Endothelial cell of umbilical vein (primary cell): Measurements from ENCODE around the gene CDKL5. TPM values are rescaled to one million over a fixed set of nuclear protein-coding genes. Genes with fewer than 3 reads are reported as not detected.

ENCODE experiments used
- BruUV-seq: library from RNA; stranded (reverse); fragments of 400-500 nt; replicated peaks from 2 replicates; lab custom pipeline; 2021; lab: Mats Ljungman, UMichigan
- CTCF ChIA-PET: fragments of 300-600, 350-600 bp; sonication (Branson Sonifier 250); formaldehyde crosslinking; loops from one replicate; lab custom pipeline; 2021; ENCODE audit warnings: antibody characterized with exemption, inconsistent platforms; lab: Charles Lee
- POLR2A ChIA-PET: fragments of 300-600, 350-600 bp; sonication (Branson Sonifier 250); formaldehyde crosslinking; loops from one replicate; lab custom pipeline; 2021; ENCODE audit warnings: antibody characterized with exemption, inconsistent platforms; lab: Charles Lee
- DNase-seq: peaks from one replicate; pipeline ENCODE4 v3.0.0-alpha.2; 2011; ENCODE audit warnings: low read depth, low spot score
- FAIRE-seq: peaks from 2 replicates; lab custom pipeline; 2011; peaks lifted over from hg19 to GRCh38; lab: Jason Lieb, UNC
- H2AFZ ChIP-seq: 2 replicates; pipeline ENCODE4 v1.6.0; 2012; ENCODE audit warnings: low read depth, low read length, control low read depth, inconsistent platforms
- H3K27ac ChIP-seq: 2 replicates; pipeline ENCODE4 v1.5.1; 2011; ENCODE audit warnings: low read depth, mild to moderate bottlenecking, control low read depth, low read length, moderate library complexity; ENCODE audit not compliant: insufficient read depth
- H3K27me3 ChIP-seq, 2 experiments: 2 replicates each; pipeline versions ENCODE4 v1.6.0 to v1.6.1; 2011; ENCODE audit warnings: low read length in 2 of 2, mixed read lengths in 1 of 2; ENCODE audit not compliant: control insufficient read depth in 2 of 2, insufficient read depth in 2 of 2
- H3K36me3 ChIP-seq, 2 experiments: 2 replicates in 1 of 2; 3 replicates in 1 of 2; pipeline ENCODE4 v1.5.1; 2011; ENCODE audit warnings: low read length in 2 of 2, mild to moderate bottlenecking in 1 of 2, moderate library complexity in 1 of 2; ENCODE audit not compliant: control insufficient read depth in 2 of 2, insufficient read depth in 2 of 2; ENCODE audit errors: extremely low read depth in 1 of 2
- H3K4me1 ChIP-seq: 3 replicates; pipeline ENCODE4 v1.5.1; 2011; ENCODE audit warnings: mild to moderate bottlenecking, low read length; ENCODE audit not compliant: control insufficient read depth, insufficient read depth; ENCODE audit errors: extremely low read depth
- H3K4me2 ChIP-seq: 2 replicates; pipeline ENCODE4 v1.6.1; 2011; ENCODE audit warnings: low read length, control low read depth, mixed read lengths; ENCODE audit not compliant: insufficient read depth
- H3K4me3 ChIP-seq, 3 experiments: fragments of 200-600 bp in 1 of 3; sonication (generic), shearing (Covaris generic) in 1 of 3; replicated peaks in 1 of 3; 2 replicates each; pipeline ENCODE4 v1.5.1; 2011 to 2016; ENCODE audit warnings: control low read depth in 3 of 3, low read length in 3 of 3, mild to moderate bottlenecking in 2 of 3, inconsistent platforms in 1 of 3, low read depth in 1 of 3, moderate library complexity in 1 of 3; ENCODE audit not compliant: insufficient read depth in 1 of 3
- H3K79me2 ChIP-seq: 2 replicates; pipeline ENCODE4 v1.6.0; 2012; ENCODE audit warnings: low read length, inconsistent platforms; ENCODE audit not compliant: control insufficient read depth, insufficient read depth
- H3K9ac ChIP-seq: replicated peaks from 2 replicates; pipeline ENCODE3; 2011; ENCODE audit warnings: low read length, control low read depth; ENCODE audit not compliant: insufficient read depth; ENCODE audit errors: extremely low read depth
- H3K9me1 ChIP-seq: replicated peaks from 3 replicates; pipeline ENCODE4 v1.6.0; 2011; ENCODE audit warnings: mild to moderate bottlenecking, low read length; ENCODE audit not compliant: control insufficient read depth, insufficient read depth; ENCODE audit errors: extremely low read depth
- H3K9me3 ChIP-seq: replicated peaks from 2 replicates; pipeline ENCODE4 v1.5.1; 2012; ENCODE audit warnings: low read length, inconsistent platforms; ENCODE audit not compliant: control insufficient read depth, insufficient read depth
- H4K20me1 ChIP-seq: replicated peaks from 2 replicates; pipeline ENCODE3; 2011; ENCODE audit warnings: mild to moderate bottlenecking, low read length; ENCODE audit not compliant: control insufficient read depth, insufficient read depth; ENCODE audit errors: extremely low read depth
- CTCF ChIP-seq, 2 donors: IDR thresholded peaks; 1 replicate in 1 of 2; 2 replicates in 1 of 2; pipeline ENCODE4 v1.5.1; 2011; ENCODE audit warnings: low read length in 2 of 2, mild to moderate bottlenecking in 2 of 2, moderate library complexity in 2 of 2, control low read depth in 1 of 2, inconsistent platforms in 1 of 2, low read depth in 1 of 2; ENCODE audit not compliant: insufficient read depth in 1 of 2; ENCODE audit errors: extremely low read depth in 1 of 2
- EZH2 ChIP-seq: IDR thresholded peaks from 2 replicates; pipeline ENCODE4 v1.6.1; 2012; ENCODE audit warnings: borderline replicate concordance, low read depth, mild to moderate bottlenecking, moderate library complexity, low read length, inconsistent platforms; ENCODE audit not compliant: severe bottlenecking
- FOS ChIP-seq: IDR thresholded peaks from 2 replicates; pipeline ENCODE4 v1.6.1; 2011; ENCODE audit warnings: mild to moderate bottlenecking, low read length, moderate library complexity, borderline replicate concordance; ENCODE audit not compliant: insufficient read depth
- GATA2 ChIP-seq: IDR thresholded peaks from 2 replicates; pipeline ENCODE4 v1.7.0; 2011; ENCODE audit warnings: low read depth, mild to moderate bottlenecking, moderate library complexity, mixed read lengths, low read length; ENCODE audit not compliant: insufficient read length, insufficient read depth
- JUN ChIP-seq: IDR thresholded peaks from 2 replicates; pipeline ENCODE4 v1.6.1; 2011; ENCODE audit warnings: borderline replicate concordance, low read depth; ENCODE audit not compliant: insufficient read length, insufficient read depth
- MAX ChIP-seq: IDR thresholded peaks from 2 replicates; pipeline ENCODE4 v1.6.1; 2011; ENCODE audit not compliant: insufficient read depth, insufficient read length
- MYC ChIP-seq: IDR thresholded peaks from one replicate; pipeline ENCODE4 v1.6.1; 2011; ENCODE audit warnings: mild to moderate bottlenecking, low read depth, low read length
- POLR2A ChIP-seq: IDR thresholded peaks from 2 replicates; pipeline ENCODE4 v1.6.1; 2012; ENCODE audit warnings: low read depth, mild to moderate bottlenecking, control low read depth, low read length
- POLR2AphosphoS5 ChIP-seq: IDR thresholded peaks from 2 replicates; pipeline ENCODE4 v1.6.1; 2012; ENCODE audit warnings: low read depth, mild to moderate bottlenecking, control low read depth, low read length, moderate library complexity; ENCODE audit not compliant: insufficient read depth
- dilution Hi-C: fragments of 300-500 bp; cut with MboI; formaldehyde crosslinking; loops from one replicate; pipeline ENCODE4 v1.15.0; 2019; ENCODE audit warnings: low sequenced_read_pairs; ENCODE audit not compliant: extremely low pct_ligation_motif_present
- intact Hi-C: fragments of 100-400 bp; cut with micrococcal nuclease; formaldehyde crosslinking; loops from one replicate; pipeline ENCODE4 v1.10.0; 2022
- polyA plus RNA-seq, 4 experiments: library from polyadenylated mRNA; depleted of rRNA in 3 of 4; stranded (reverse) in 3 of 4; unstranded in 1 of 4; fragments of >200 nt; gene quantifications; 2 replicates each; pipeline versions ENCODE4 v1.2.1 to v1.2.3, GENCODE V29; 2011 to 2012; ENCODE audit warnings: missing spikeins in 1 of 4
- total RNA-seq: library from RNA; stranded (reverse); gene quantifications from 2 replicates; pipeline ENCODE4 v1.2.3, GENCODE V29; 2021

CDKL5 gene
- total and polyA plus RNA-seq, 2 donors (not counting 3 experiments of a cell fraction or from before 2014, with no cell fraction given): 1.5 to 4.3 TPM

DNA sequence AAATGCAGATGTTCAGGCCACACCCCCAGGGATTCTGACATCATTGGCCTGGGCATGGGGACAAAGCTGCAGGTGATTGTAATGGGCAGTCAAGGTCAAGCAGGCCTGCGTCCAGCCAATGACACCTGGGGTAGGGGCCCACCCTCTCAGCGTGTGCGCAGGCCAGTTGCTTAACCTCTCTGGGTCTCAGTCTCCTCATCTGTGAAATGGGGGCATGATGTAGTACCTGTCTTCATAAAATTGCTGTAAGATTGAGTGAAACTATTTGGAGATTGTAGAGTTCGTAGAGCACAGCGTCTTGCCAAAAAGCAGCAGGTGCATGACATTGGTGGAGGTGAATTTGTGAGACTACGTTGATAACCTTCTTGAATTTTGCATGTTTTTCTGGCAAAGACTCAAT is 225.3 kb downstream of the CDKL5 start:
- BruUV-seq: no TSS peak
- CTCF ChIA-PET: no interaction called here
- dilution Hi-C loops: no loop called here

DNA sequence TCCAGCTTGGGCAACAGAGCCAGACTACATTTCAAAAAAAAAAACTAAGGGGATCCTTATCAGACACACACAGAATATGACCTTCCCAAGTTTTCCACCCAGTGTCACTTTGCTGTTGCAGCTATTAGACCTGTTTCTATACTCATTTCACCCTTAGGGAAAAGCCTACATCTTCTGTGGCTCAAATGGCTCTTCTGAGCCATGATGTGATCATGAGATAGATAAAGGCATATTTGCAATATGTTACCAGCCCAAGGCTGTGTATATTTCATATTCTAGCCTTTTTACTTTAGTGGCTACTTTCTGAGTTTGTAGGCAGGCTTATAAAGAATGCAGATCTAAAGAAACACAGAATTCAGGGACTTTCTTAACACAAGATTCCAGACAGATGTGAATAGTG is 227.2 kb downstream of the CDKL5 start:
- TF ChIP-seq FOS (no peak), CTCF (IDR thresholded peaks at IDR 0.05; ENCODE audit: extremely low read depth in 1 of 2, insufficient read depth in 1 of 2, low read depth in 1 of 2, low read length in 2 of 2) (no peak), POLR2AphosphoS5 (no peak), JUN (no peak), POLR2A (no peak), GATA2 (no peak), MAX (no peak), MYC (no peak), EZH2 (no peak)
- CTCF ChIA-PET: no interaction called here

More for the DNA sequence above, 225.3 kb downstream of the CDKL5 start:
- no peaks in the 10 kb centered on the region for H3K4me1 ChIP-seq
- no peaks in the 10 kb centered on the region for H3K27me3 ChIP-seq
- no peak overlapping the region for H3K4me3 ChIP-seq
- FAIRE-seq (no peak), DNase-seq (no peak)
- H3K27ac ChIP-seq: no peak overlapping the region
- H3K4me2 ChIP-seq: no peak overlapping the region
- POLR2A ChIA-PET: no interaction called here
- no peaks in the 10 kb centered on the region for H3K9me1 ChIP-seq
- intact Hi-C loops: no loop called here
- H3K9me3 ChIP-seq: no peaks in the 10 kb centered on the region
- no peak for TF ChIP-seq CTCF (IDR thresholded peaks at IDR 0.05; ENCODE audit: extremely low read depth in 1 of 2, insufficient read depth in 1 of 2, low read depth in 1 of 2, low read length in 2 of 2)
- H3K79me2 ChIP-seq: no peaks in the 10 kb centered on the region
- no peak overlapping the region for H3K9ac ChIP-seq
- H4K20me1 ChIP-seq: no peaks in the 10 kb centered on the region
- H2AFZ ChIP-seq: no peak overlapping the region
- no peaks in the 10 kb centered on the region for H3K36me3 ChIP-seq

More for the DNA sequence above, 227.2 kb downstream of the CDKL5 start:
- no peak overlapping the region for H2AFZ ChIP-seq
- POLR2A ChIA-PET: no interaction called here
- intact Hi-C loops (no loop called here), dilution Hi-C loops (no loop called here)
- no peaks in the 10 kb centered on the region for H3K4me1 ChIP-seq
- no peaks in the 10 kb centered on the region for H3K9me1 ChIP-seq
- no peaks in the 10 kb centered on the region for H3K79me2 ChIP-seq
- BruUV-seq: no TSS peak
- H3K9me3 ChIP-seq: no peaks in the 10 kb centered on the region
- DNase-seq: no peak
- no peak overlapping the region for H3K4me3 ChIP-seq
- H3K27ac ChIP-seq: no peak overlapping the region
- H3K9ac ChIP-seq: no peak overlapping the region
- no peak for FAIRE-seq
- no peaks in the 10 kb centered on the region for H4K20me1 ChIP-seq
- no peak overlapping the region for H3K4me2 ChIP-seq
- H3K27me3 ChIP-seq: no peaks in the 10 kb centered on the region
- H3K36me3 ChIP-seq: no peaks in the 10 kb centered on the region
